OCI-M1 (cell line): ENCODE data around the gene SUSD3.
"Not testable (repeated sequence)": the region's sequence is repeated elsewhere in the genome, so short reads cannot be mapped to it uniquely, and the experiment has no call there.

ENCODE experiments used
- DNase-seq: peaks from one replicate; lab custom pipeline; 2025; lab: John Stamatoyannopoulos, UW

Gene SUSD3

DNA sequence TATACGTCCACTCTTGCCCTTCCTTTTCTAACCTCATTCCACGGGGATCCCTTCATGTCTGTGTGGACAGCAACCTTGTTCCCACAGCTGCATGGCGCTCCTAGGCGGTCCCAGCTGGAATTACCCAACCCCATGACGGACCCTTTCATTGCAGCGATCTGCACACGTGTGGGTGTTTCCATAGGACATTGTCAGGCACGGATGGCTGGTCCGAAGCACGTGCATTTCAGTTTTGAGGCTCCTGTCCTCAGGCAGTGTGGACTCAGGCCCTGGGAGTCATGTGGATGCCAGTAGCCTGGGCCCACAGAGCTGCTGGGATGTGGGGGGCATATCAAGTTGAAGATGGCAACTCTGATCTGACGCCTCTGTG lies 52.5 kb downstream of the SUSD3 start:
- no peak for DNase-seq

DNA sequence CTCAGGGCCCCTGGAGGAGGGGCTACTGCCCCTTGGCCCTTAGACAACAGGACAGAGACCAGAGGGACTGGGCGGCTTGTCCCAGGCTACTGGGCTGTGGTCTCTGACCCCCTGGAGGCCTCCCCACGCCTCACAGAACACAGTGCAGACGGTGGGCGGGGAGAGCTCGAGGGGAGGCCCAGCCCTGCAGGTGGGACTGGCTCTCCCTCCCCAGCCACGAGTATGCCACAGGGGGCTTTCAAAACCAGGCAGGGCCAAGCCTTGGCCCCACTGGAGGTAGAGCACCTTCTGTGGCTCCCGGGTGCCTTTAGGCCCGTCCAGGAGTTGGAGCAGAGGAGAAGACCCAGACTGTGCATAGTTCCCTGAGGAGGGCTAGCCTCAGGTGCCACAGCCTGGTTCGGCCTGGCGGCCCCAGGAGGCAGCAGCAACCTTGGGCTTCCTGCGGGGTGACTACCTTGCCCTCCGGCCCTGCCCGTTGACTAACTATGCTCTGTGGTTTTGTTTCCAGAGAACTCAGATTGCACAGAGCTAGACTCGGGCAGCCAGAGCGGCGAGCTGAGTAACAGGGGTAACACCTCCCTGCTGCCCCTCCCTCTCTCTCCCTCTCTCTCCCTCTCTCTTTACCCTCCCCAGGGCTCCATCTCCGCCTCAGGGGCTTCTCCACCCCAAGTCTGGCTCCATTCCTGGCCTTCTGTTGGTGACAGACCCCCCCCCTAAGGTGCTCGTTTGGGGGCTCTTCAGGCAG lies 53.0 kb downstream of the SUSD3 start:
- DNase-seq, result no peak

DNA sequence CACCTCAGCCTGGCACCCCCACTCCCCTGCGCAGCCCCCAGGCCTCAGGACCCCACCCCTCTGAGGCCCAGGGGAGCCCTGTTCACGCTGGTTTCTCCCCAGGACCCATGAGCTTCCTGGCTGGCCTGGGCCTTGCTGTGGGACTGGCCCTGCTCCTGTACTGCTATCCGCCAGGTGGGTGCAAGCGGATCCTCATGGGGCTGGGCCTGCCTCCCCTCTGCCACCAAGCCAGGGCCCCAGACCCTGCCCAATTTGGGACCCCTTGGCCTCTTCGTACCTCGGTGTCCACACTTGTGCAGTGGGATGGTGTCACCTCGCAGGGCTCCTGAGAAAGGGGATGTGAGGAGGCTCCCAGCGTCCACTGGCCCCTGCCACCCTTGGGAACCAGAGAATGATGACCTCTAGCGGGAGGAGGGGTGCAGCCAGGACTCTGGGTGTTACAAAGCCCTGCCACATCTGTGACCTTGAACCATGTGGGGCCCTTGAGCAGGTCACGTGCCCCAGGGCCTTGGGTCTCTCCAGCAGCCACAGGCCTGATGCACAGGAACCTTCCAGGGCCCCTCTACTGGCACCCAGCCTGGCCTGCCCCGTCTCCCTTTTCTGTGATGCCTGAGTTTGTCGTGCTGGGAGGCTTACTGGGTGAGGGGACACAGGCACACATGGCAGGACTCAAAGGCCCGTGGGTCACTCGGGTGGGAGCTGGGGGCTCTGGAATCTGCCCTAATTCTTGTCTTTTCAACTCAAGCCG lies 53.8 kb downstream of the SUSD3 start:
- DNase-seq, result no peak

DNA sequence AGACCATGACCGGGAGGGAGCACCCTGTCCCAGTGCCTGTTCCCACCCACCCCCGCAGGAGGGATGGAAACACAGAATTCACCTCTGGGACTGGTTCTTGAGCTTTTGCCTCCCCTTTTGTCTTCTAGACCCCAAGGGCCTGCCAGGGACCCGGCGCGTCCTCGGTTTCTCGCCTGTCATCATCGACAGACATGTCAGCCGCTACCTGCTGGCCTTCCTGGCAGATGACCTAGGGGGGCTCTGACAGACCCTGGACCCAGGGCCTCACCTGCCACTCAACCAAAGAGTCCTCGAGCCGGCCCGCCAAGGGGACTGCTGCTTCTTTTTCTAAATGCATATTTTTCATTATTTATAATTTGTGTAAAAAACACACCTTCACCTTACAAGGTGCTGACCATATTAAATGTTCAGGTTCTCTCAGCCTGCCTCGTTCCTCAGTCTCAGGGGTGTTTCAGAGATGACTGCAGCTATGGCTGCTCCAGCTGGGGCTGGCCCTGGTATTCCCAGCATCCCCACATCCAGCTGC lies 54.4 kb downstream of the SUSD3 start:
- DNase-seq, result no peak

DNA sequence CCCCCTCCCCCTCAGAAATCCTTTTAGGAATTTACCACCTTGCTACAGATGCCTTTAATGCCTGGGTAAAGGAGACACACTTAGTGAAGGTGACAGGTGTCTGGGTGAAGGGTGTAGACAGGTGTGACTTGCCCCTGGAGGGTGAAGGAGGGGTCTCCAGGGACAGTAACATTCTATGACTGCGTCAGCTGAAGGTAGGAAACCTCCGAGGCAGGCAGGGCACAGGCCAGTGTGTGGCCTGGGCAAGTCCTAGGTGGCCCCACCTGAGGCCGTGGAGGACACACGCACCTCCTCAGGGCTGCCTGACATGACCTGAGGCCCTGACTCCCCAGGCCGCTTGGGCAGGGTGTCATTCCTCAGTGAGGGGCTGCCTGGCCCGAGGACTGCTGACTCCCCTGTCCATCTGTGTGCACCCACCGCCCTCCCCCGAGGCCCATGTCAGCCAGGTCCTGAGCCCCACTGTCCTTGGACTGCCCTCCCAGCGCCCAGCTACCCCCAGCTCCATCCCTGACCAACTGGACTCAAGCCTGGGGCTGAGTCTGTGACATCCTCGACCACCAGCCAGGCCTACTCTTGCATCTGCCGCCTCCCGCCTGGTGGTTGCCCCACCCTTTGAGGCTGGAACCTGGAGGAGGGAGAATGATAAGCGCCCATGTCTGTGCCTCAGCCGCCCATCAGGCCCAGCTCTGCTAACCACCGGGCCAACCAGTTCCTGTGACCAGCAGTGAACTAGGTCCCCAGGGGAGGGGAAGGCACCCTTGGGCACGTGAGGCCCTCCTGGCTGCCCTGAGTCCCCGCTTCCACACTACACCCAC lies 55.9 kb downstream of the SUSD3 start:
- peak; percentile 51 for DNase-seq

DNA sequence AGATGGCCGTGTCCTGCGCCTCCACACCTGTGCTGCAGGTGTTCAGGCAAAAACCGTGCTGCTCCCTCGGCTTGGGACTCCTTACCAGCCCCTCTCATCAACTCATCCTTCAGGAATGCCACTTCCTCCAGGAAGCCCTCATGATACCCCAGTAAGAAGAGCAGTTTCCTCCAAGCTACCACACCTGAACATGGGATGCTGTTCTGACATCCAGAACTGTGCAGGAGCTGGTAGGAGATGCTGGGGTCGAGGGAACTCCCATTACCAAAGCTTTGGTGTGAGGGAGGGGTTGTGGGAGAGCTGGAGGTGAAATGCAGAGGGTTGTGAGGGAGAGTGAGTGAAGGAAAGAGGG lies 56.5 kb downstream of the SUSD3 start:
- DNase-seq, result no peak

DNA sequence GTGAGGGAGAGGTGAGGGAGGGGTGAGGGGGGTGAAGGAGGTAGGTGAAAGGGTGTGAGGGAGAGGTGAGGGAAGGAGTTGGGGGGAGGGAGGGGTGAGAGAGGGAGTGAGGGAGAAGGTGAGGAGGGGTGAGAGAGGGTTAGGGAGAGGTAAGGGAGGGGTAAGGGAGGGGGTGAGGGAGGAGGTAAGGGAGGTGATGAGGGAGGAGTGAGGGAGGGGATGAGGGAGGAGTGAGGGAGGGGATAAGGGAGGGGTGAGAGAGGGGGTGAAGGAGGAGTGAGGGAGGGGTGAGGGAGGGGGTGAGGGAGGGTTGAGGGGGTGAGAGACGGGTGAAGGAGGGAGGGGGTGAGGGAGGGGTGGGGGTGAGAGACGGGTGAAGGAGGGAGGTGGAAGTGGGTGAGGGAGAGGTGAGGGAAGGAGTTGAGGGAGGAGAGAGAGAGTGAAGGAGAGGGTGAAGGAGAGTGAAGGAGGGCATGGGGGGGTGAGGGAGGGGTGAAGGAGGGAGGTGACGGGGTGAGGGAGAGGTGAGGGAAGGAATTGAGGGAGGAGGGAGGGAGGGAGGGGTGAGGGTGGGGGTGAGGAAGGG lies 57.1 kb downstream of the SUSD3 start:
- peak; percentile 33 for DNase-seq

DNA sequence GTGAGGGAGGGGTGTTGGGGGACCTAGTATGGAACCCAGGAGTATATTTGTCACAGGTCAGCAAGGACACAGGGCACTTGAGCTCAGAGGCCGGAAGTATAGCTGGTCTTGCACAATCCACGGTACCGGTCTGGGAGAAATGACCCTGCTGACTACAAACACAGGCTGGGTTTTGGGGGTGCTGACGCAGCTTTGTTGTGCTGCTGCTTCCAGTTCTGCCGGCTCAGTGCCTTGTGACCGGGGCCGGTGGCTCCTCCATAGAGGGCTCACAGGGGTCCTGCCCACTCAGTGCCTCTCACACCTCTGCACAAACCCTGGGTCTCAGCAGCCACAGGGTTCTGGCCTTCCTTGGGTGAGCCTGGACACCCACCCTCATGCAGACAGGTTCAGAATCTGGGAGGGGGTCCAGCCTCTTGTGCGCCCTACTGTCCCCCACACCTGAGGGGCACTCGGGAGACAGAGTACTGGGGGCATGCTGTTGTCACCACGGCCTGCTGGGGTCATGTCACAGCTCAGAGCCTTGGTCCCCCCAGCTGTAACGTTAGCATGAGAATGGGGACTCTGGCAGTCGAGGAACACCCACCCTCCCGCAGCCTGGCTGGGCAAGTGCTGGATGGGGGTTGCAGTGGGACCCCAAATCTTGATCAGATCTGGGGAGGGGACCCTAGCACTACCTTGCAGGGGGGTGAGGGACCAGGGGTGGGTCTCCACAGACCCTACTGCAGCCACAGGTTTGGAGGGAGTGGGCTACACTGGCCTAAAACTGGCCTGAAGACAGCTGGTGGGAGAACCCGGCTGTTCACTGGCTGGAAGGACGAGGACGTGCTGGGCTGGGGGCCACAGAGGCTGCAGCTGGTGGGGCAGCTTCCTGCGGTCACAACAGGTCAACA lies 57.8 kb downstream of the SUSD3 start:
- DNase-seq, result peak; percentile 38

DNA sequence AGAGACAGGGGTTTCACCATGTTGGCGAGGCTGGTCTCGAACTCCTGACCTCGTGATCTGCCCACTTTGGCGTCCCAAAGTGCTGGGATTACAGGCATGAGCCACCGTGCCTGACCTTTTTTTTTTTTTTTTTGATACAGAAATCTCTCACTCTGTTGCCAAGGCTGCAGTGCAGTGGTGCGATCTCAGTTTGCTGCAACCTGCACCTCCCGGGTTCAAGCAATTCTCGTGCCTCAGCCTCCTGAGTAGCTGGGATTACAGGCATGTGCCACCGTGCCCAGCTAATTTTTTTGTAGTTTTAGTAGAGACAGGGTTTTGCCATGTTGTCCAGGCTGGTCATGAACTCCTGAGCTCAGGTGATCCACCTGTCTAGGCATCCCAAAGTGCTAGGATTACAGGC lies 59.0 kb downstream of the SUSD3 start:
- DNase-seq, result not testable (repeated sequence)

DNA sequence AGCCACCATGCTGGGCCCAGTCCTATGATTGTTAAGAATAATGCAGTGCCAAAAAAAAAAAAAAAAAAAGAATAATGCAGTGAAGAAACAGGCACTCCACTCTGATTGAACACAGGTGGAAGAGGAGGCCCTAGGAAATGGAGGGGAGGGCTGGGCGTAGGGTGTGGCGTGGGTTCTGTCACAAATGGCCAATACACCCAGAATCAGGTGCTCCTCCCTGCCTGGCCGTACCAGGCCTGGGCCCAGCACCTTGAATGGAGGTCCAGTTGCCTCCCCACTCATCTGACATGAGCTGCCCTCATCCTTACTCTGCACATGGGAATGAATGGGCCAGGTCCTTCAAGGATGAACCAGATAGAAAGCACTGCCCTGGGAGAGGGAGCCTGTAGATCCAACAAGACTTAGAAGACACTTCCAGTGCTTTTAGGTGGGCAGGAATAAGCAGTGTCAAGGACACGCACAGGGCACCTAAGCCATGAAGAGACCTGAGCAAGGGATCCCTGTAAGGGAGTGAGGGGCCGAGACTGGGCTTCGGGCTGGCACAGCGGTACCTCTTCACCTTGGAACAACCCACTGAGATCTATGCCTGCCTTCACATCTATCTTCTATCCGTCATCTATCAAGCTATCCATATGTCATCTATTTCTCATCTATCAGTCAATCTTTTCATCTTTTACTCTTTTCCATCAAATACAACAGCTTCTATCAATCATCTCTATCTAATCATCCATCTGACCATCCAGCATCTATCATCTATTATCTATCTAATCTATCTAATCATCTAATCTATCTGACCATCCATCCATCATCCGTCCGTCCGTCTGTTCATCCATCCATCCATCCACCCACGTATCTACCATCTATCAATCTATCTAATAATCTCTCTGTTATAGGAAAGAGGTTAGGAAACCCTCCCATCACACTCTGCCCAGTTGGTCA lies 59.7 kb downstream of the SUSD3 start:
- DNase-seq, result no peak

DNA sequence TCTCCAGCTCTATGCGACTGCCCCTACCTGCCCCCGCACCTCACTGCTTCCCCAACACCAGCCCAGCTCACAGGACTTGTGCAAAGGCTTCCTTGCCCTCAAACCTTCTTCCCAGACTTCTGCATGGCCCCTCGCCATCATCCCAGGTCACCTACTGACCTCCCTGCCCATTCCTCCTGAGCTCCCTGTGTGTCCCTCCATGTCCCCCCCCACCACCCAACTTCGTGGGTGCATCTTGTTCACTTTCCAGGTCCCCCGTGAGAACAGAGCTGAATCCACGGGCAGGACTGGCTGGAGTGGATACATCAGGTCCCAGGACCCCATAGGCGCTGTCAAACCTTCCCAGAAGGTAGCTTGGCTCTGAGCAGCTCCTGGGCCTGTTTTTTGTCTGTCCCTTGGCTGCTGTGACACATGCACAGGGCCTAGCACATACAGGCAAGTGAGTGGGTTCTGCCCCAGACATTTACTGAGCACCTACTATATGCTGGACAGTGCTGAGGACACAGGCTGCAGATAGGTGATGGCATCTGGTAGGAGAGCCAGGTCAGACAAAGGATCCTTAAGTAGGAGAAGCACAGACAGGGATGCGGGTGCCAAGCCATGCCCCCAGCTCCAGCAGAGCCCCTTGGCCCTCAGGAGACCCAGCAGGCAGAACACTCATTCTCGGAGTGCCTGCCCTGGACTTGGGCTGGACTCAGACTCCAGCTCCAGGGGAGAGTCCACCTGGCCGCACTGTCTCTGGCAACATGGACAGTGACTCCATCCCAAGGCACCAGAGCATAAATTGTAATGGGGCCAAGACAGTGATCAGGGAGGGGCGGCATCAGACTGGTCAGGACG lies 60.6 kb downstream of the SUSD3 start:
- no peak for DNase-seq

DNA sequence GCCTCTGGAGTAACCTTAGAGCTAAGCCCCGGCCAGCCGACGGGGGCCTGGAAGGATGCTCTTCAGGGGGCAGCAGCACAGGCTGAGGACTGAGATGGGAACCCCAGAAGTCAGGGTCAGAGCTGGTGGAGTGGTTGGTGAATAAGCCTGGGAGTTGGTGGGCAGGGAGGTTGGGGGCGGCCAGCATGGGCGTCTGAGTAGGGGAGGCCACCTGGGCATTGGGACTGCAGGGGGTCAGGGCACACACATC lies 61.1 kb downstream of the SUSD3 start:
- no peak for DNase-seq

DNA sequence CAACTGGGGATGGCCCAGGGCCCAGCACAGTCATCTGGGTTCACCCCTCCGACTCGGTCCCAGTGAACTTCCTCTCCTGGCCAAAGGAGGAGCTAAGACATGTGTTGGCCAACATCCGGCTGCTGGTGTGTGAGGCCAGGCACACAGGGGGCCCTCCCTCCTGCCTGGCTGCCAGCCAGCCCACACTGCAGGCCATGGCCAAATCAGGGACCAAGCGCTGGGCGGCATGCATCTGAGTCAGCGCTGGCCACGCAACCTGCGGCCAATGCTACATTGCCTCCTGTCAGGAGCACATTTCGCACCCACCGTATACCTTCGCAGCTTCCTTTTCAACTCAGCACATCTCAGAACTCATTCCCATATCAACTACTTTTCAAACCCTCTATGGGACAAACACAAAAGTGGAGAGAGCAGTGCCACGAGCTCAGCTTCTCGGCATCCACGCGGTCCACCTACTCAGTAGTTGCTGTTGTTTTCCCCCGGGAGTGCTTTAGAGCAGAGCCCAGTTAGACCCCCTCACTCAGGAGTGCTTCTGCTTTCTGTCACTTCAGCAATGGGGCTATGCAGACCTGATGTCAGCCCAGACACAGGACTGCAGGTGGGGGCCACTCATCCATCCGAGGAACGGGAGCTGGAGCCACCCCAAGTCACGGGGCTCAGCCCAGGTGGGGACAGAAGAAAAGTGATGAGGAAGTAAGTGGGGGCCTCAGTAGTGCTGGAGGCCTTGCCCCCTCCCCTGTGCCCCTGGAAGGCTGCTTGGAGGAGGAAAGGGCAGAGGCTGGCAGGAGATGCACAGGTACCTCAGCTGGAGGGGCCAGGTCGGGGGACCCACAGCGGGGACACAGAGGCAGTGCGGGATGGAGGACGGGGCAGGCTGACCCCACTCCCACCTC lies 61.7 kb downstream of the SUSD3 start:
- peak; percentile 97 for DNase-seq

DNA sequence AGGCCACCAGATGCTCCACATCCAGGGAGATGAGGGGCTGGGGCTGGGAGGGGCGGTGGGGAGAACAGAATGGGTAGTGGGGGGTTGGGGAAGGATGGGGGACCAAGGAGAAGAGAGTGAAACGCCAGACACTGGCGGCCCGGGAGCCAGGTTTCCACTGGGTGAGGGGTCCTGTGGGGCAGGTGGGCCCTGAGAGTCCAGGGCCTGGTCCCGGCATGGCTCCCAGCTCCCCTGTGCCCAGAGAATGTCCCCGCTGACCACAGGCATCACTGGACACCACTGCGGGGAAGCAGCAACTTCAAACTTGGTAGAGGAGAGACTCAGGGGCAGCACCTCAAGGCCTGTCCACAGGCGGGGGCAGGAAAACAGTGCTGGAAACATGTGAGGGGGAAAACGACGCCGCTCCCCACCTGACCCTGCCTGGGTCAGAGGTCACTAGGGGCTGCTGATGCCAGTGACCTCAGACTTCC lies 62.4 kb downstream of the SUSD3 start:
- no peak for DNase-seq

DNA sequence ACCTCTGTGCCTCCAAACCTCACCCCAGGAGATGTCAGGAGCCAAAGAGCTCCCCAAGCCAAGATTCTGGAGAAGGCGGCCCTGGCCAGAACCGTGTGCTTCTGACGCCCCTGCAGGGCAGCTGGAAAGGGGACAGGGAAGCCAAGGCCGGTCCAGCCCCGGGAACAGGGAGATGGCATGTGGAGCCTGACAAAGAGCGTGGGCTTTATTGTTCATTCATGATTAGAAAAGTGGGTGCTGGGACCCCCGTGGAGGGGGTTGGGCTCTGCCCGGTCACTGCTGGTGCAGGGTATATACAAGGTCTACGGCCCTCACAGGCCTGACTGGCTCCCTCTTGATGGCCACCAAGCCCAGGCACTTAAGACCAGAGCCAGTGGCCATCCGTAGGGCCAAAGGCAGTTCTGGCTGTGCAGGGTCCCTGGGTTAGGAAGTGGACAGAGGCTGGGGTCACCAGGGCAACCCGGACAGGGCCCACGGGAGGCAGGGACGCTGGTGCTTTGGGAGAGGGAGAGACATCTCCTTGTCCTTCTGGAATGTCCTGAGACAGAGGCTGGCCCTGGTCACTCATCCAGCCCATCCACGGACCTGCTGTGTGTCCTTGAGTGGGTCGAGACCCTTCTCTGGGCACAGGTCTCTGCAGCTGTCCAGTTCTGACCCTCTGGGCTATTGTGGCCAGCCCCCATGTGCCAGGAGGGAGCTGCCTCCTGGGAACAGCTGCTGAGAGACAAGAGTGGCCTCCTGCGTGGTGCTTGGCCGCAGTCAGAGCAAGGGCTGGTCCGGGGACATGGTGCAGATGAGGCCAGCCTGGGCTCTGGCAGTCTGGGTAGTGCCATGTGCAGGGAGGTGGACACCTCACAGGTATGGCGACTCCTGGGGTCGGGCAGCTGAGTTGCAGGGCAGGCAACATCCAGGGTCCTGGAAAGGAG lies 63.1 kb downstream of the SUSD3 start:
- DNase-seq, result no peak

DNA sequence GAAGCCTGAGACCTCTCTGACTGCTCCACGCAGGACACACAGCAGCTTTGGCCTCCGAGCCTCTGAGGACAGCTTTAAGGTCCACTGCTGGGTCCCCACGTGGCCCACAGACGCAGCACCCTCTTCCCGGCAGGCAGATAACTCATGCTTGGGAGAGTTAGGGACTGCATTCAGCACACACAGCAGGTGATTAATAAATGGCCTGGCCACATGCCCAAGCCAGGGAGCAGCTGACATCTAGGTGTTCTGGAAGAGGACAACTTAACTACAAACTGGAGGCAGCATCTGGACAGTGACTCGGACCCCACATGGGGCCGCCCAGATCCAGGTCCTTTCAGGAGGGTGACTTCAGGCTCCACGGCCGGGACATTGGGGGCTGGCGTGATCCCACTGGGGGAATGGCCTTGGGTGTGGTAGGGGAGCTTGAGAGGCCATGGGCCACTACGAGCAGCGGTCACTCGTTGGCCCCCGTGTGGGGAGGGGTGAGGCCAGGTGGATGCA lies 64.3 kb downstream of the SUSD3 start:
- no peak for DNase-seq
